Measurements from ENCODE around the gene EIF3F.

DNA sequence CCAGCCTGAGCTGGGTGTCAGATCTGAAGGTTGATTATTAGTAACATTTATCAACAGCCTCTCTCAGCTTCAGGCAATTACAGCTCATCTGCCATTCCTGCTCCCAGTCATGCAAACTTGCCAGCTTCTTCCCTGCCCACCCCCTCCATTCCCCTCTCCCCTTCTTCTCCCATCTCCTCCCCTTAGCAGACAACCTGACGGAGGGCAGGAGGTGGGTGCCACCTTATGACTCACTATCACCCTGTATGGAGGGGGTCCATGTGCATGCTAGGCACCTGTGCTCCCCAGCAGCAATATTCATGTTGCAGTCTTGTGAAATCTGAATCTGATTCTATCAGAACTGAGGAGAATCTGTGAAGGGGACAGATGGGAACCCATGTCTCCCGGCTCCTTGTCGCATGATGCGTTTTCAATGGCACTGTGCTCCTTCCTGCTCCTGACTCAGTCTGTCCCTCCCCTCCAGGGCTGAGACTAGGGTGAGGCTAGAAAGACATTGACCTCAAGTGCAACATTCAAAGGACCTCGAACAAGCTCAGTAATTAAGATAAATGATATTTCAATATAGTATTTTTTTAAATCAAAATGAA is 47.6 kb downstream of the EIF3F start:
- TF ChIP-seq, protein P1, sequence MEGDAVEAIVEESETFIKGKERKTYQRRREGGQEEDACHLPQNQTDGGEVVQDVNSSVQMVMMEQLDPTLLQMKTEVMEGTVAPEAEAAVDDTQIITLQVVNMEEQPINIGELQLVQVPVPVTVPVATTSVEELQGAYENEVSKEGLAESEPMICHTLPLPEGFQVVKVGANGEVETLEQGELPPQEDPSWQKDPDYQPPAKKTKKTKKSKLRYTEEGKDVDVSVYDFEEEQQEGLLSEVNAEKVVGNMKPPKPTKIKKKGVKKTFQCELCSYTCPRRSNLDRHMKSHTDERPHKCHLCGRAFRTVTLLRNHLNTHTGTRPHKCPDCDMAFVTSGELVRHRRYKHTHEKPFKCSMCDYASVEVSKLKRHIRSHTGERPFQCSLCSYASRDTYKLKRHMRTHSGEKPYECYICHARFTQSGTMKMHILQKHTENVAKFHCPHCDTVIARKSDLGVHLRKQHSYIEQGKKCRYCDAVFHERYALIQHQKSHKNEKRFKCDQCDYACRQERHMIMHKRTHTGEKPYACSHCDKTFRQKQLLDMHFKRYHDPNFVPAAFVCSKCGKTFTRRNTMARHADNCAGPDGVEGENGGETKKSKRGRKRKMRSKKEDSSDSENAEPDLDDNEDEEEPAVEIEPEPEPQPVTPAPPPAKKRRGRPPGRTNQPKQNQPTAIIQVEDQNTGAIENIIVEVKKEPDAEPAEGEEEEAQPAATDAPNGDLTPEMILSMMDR (conservative IDR thresholded peaks at IDR 0.05), result no peak
- TF ChIP-seq EZH2 (IDR thresholded peaks at IDR 0.05; ENCODE audit: low read depth), result no peak

Measured in PC-9 (cell line).